Coronary artery (tissue), 2 donors: Measurements from ENCODE around the gene PSMD12.
"Not testable (repeated sequence)": the region's sequence is repeated elsewhere in the genome, so short reads cannot be mapped to it uniquely, and the experiment has no call there.

ENCODE experiments used
- DNase-seq: peaks from one replicate; pipeline ENCODE4 v3.0.0-alpha.2; 2017; ENCODE audit warnings: low spot score
- H3K27ac ChIP-seq, 2 donors: fragments of 200-600 bp; sonication (generic); one replicate each; pipeline ENCODE4 v1.5.1; 2016 to 2019
- H3K4me3 ChIP-seq: fragments of 200-600 bp; sonication (generic); 2 replicates; pipeline ENCODE4 v1.5.1; 2016; ENCODE audit warnings: mild to moderate bottlenecking, moderate library complexity
- CTCF ChIP-seq: fragments of 200-600 bp; sonication (generic); IDR thresholded peaks from one replicate; pipeline ENCODE4 v1.5.1; 2019; ENCODE audit warnings: antibody characterized with exemption

PSMD12 gene

GRCh38 chr17:67323445-67323844 lies 42.9 kb downstream of the PSMD12 start:
- DNase-seq, result no peak
- Histone ChIP-seq H3K27ac (no peak overlapping the region), H3K4me3 (no peak overlapping the region)
- no peak for TF ChIP-seq CTCF

- TF ChIP-seq CTCF, result no peak
- Histone ChIP-seq H3K27ac (no peak overlapping the region), H3K4me3 (no peak overlapping the region)
- no peak for DNase-seq
Observed at GRCh38 chr17:67322042-67322787, 44.2 kb downstream of the PSMD12 start.

GRCh38 chr17:67321486-67321885 lies 44.9 kb downstream of the PSMD12 start:
- not testable (repeated sequence) for H3K4me3 ChIP-seq, DNase-seq, H3K27ac ChIP-seq

- Histone ChIP-seq H3K4me3 (no peak overlapping the region), H3K27ac (no peak overlapping the region)
- no peak for DNase-seq
- TF ChIP-seq CTCF, result no peak
Observed at GRCh38 chr17:67316781-67317180, 49.6 kb downstream of the PSMD12 start.

GRCh38 chr17:67315865-67316264 lies 50.5 kb downstream of the PSMD12 start:
- Histone ChIP-seq H3K4me3 (no peak overlapping the region), H3K27ac (no peak overlapping the region)
- no peak for TF ChIP-seq CTCF
- DNase-seq, result no peak

- Histone ChIP-seq H3K4me3 (no peak overlapping the region), H3K27ac (no peak overlapping the region)
- no peak for TF ChIP-seq CTCF
- no peak for DNase-seq
Observed at GRCh38 chr17:67312265-67312664, 54.1 kb downstream of the PSMD12 start.

GRCh38 chr17:67311575-67311974 lies 54.8 kb downstream of the PSMD12 start:
- TF ChIP-seq CTCF, result no peak
- H3K4me3 ChIP-seq, result no peak overlapping the region
- no peak for DNase-seq
- no peak overlapping the region for H3K27ac ChIP-seq
